OCI-LY1 (cell line): ENCODE data around the gene KCTD19.

Source experiments
- CTCF ChIP-seq: fragments of 200-600 bp; sonication (generic), shearing (Covaris generic); IDR thresholded peaks from 2 replicates; pipeline ENCODE4 v1.5.1; 2017; ENCODE audit warnings: mild to moderate bottlenecking, antibody characterized with exemption, low read length, moderate library complexity, mixed read lengths
- EZH2 ChIP-seq: fragments of 200-600 bp; sonication (generic), shearing (Covaris generic); IDR thresholded peaks from 2 replicates; pipeline ENCODE4 v1.8.0; 2017; ENCODE audit warnings: borderline replicate concordance, mixed run types, mild to moderate bottlenecking, antibody characterized with exemption, low read length, moderate library complexity, mixed read lengths

GRCh38 chr16:67258161-67258835, 68.2 kb downstream of the KCTD19 start:
- TF ChIP-seq CTCF (no peak), EZH2 (no peak)
